ENCODE data around the gene CMAS. TPM values are rescaled to one million over a fixed set of nuclear protein-coding genes. Genes with fewer than 3 reads are reported as not detected.
"Not testable (repeated sequence)": the region's sequence is repeated elsewhere in the genome, so short reads cannot be mapped to it uniquely, and the experiment has no call there.

The CMAS gene
- total RNA-seq, 1 donor from 2014 or later: 26.1 TPM

GRCh38 chr12:22014041-22014782 lies 31.8 kb upstream of the CMAS start:
- Histone ChIP-seq H3K4me3 (no peak overlapping the region), H3K36me3 (no peaks in the 10 kb centered on the region), H3K27me3 (ENCODE audit: low read depth) (no peaks in the 10 kb centered on the region), H3K27ac (no peak overlapping the region), H3K4me1 (no peaks in the 10 kb centered on the region), H3K9me3 (no peaks in the 10 kb centered on the region)
- intact Hi-C loops (cut with DNase I): no loop called here
- no peak for DNase-seq
- TF ChIP-seq CTCF (IDR thresholded peaks at IDR 0.05): no peak
- no peak for ATAC-seq

- no peak for TF ChIP-seq CTCF (IDR thresholded peaks at IDR 0.05)
- Histone ChIP-seq H3K27ac (no peak overlapping the region), H3K9me3 (no peaks in the 10 kb centered on the region), H3K36me3 (no peaks in the 10 kb centered on the region), H3K27me3 (ENCODE audit: low read depth) (no peaks in the 10 kb centered on the region), H3K4me1 (no peaks in the 10 kb centered on the region), H3K4me3 (no peak overlapping the region)
- ATAC-seq: no peak
- DNase-seq: no peak
- intact Hi-C loops (cut with DNase I): no loop called here
Observed at GRCh38 chr12:22014783-22015144, 31.3 kb upstream of the CMAS start.

GRCh38 chr12:22016982-22017381 lies 29.0 kb upstream of the CMAS start:
- intact Hi-C loops (cut with DNase I): no loop called here
- no peaks in the 10 kb centered on the region for H3K27me3 ChIP-seq (ENCODE audit: low read depth)
- H3K4me3 ChIP-seq: no peak overlapping the region
- H3K27ac ChIP-seq: no peak overlapping the region
- TF ChIP-seq CTCF (IDR thresholded peaks at IDR 0.05): no peak
- no peaks in the 10 kb centered on the region for H3K9me3 ChIP-seq
- DNase-seq: no peak
- no peaks in the 10 kb centered on the region for H3K36me3 ChIP-seq
- no peak for ATAC-seq
- H3K4me1 ChIP-seq: no peaks in the 10 kb centered on the region

GRCh38 chr12:22018860-22019259 lies 27.2 kb upstream of the CMAS start:
- intact Hi-C loops (cut with DNase I): no loop called here
- no peak for DNase-seq

GRCh38 chr12:22023489-22023888 lies 22.5 kb upstream of the CMAS start:
- intact Hi-C loops (cut with DNase I); H3K27ac ChIP-seq; DNase-seq; H3K36me3 ChIP-seq; ATAC-seq; H3K4me3 ChIP-seq; H3K4me1 ChIP-seq; H3K27me3 ChIP-seq (ENCODE audit: low read depth); H3K9me3 ChIP-seq: not testable (repeated sequence)

More at GRCh38 chr12:22018860-22019259, 27.2 kb upstream of the CMAS start:
- TF ChIP-seq CTCF (IDR thresholded peaks at IDR 0.05): peak; percentile 42
- H3K36me3 ChIP-seq: no peaks in the 10 kb centered on the region
- no peak overlapping the region for H3K4me3 ChIP-seq
- H3K27ac ChIP-seq: no peak overlapping the region
- H3K27me3 ChIP-seq (ENCODE audit: low read depth): no peaks in the 10 kb centered on the region
- H3K4me1 ChIP-seq: no peaks in the 10 kb centered on the region
- H3K9me3 ChIP-seq: no peaks in the 10 kb centered on the region
- peak in 1 of 2 donors; percentile 43 for ATAC-seq

- H3K9me3 ChIP-seq: no peaks in the 10 kb centered on the region
- no peak for TF ChIP-seq CTCF (IDR thresholded peaks at IDR 0.05)
- H3K36me3 ChIP-seq: no peaks in the 10 kb centered on the region
- no peaks in the 10 kb centered on the region for H3K27me3 ChIP-seq (ENCODE audit: low read depth)
- no peak for DNase-seq
- peaks cover 2% of the 10 kb centered on the region for H3K4me1 ChIP-seq
- intact Hi-C loops (cut with DNase I): no loop called here
- no peak for ATAC-seq
- no peak overlapping the region for H3K27ac ChIP-seq
- H3K4me3 ChIP-seq: no peak overlapping the region
Observed at GRCh38 chr12:22029491-22029890, 16.5 kb upstream of the CMAS start.

Measured in lower lobe of right lung (tissue), 2 donors.